Coronary artery (tissue), 2 donors: ENCODE measurements around the gene TPM1.

Source experiments
- DNase-seq: peaks from one replicate; pipeline ENCODE4 v3.0.0-alpha.2; 2017; ENCODE audit warnings: low spot score
- H3K27ac ChIP-seq, 2 donors: fragments of 200-600 bp; sonication (generic); one replicate each; pipeline ENCODE4 v1.5.1; 2016 to 2019
- H3K4me3 ChIP-seq: fragments of 200-600 bp; sonication (generic); 2 replicates; pipeline ENCODE4 v1.5.1; 2016; ENCODE audit warnings: mild to moderate bottlenecking, moderate library complexity
- CTCF ChIP-seq: fragments of 200-600 bp; sonication (generic); IDR thresholded peaks from one replicate; pipeline ENCODE4 v1.5.1; 2019; ENCODE audit warnings: antibody characterized with exemption

Gene TPM1

DNA sequence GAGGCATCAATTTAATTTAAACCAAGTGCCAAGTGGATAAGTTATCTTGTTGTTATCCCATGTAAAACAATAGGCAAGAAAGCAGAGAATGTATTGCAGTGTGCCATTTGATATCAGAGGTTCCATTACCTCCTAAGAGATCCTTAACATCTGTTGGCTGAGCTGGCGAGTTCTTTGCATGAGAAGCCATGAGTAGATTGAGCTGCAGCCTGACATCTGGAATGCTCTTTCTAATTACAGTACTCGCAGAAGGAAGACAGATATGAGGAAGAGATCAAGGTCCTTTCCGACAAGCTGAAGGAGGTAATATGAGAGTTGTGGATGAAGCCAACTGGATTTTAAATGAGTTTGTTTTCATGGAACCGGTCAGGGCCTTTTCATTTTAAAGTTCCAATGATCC is 19.4 kb downstream of the TPM1 start:
- no peak for TF ChIP-seq CTCF
- Histone ChIP-seq H3K27ac (no peak overlapping the region), H3K4me3 (no peak overlapping the region)
- no peak for DNase-seq

DNA sequence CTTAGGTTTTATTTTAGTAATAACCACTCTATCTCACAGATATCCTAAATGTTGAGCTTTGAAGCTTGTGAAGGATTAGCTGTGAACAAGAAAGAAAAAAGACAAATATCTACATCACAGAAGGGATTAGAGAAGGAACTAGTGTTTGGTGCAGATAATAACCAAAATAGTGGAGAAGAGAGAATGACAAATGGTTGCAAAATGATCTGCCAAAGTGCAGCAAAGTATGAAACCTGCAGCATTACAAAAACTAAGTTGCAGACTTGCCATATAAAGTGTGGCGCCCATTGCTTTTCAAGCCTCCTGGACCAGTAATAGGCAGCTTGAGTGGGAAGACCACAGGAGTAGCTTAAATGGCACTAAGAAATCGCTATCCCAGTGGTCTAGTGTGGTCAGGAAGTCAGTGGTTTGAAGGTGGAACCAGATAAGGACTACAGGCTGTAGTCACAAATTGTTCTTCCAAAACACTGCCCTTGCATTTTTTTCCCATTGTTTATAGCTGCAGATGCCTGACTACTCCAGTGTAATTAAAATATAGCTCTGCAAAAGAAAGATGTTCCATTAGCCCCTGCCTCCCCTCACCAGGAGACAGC is 20.7 kb downstream of the TPM1 start:
- no peak for DNase-seq
- no peak overlapping the region for H3K27ac ChIP-seq
- no peak for TF ChIP-seq CTCF
- H3K4me3 ChIP-seq = no peak overlapping the region

DNA sequence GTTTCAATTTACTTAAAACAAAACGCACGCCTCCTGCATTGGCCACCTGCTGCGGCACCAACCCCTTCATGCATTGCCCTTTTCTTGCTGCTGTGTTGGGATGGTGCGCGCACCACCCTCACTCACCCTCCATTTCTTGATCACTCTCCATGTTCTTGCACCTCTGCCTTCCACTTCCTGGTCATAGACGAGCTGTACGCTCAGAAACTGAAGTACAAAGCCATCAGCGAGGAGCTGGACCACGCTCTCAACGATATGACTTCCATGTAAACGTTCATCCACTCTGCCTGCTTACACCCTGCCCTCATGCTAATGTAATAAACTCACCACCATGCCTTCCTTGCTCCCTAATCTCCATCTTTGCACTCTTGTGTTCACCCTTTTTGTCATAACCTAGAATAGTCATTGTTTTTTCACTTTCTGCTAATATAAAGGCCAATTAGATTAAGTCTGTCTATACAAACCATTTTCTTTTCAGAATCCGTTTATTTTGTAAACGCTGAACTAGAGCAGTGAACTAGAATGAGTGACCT is 21.4 kb downstream of the TPM1 start:
- H3K4me3 ChIP-seq = no peak overlapping the region
- H3K27ac ChIP-seq = no peak overlapping the region
- no peak for DNase-seq
- TF ChIP-seq CTCF = no peak

- no peak for DNase-seq
- no peak for TF ChIP-seq CTCF
- no peak overlapping the region for H3K4me3 ChIP-seq
- H3K27ac ChIP-seq = peak overlapping the region in 1 of 2 donors; percentile 1
Observed at GRCh38 chr15:63065262-63066221, 23.0 kb downstream of the TPM1 start.

GRCh38 chr15:63066272-63066671 is 23.7 kb downstream of the TPM1 start:
- Histone ChIP-seq H3K4me3 (no peak overlapping the region), H3K27ac (no peak overlapping the region)
- no peak for DNase-seq
- TF ChIP-seq CTCF = no peak

GRCh38 chr15:63067306-63067705 is 24.8 kb downstream of the TPM1 start:
- TF ChIP-seq CTCF = no peak
- no peak overlapping the region for H3K4me3 ChIP-seq
- peak overlapping the region in 1 of 2 donors; percentile 62 for H3K27ac ChIP-seq

More at GRCh38 chr15:63067306-63067705, 24.8 kb downstream of the TPM1 start:
- no peak for DNase-seq
